HK-2 (cell line): Measurements from ENCODE around the gene ZNHIT2.

Source experiments
- DNase-seq: peaks from one replicate; pipeline ENCODE4 v3.0.0-alpha.2; 2018; ENCODE audit not compliant: unreplicated experiment

Gene ZNHIT2

DNA sequence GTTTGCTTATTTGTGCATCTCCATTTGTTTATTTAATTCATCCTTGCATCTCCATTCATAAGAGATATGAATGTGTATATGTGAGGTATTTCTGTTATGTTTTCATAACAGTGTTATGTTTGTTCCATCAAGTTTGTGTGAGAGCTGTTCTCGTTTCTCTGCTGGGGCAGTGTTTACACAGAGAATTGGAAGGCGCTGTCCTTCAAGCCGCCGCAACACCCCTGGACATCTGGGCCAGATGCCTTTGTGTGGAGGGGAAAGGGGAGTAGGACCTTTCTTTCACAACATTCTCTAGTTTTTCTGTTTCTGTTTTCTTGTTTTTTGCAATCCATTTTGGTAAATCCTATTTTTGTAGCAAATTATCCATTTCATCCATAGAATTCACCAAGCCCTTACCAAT, 12.9 kb downstream of the ZNHIT2 start:
- DNase-seq = no peak

DNA sequence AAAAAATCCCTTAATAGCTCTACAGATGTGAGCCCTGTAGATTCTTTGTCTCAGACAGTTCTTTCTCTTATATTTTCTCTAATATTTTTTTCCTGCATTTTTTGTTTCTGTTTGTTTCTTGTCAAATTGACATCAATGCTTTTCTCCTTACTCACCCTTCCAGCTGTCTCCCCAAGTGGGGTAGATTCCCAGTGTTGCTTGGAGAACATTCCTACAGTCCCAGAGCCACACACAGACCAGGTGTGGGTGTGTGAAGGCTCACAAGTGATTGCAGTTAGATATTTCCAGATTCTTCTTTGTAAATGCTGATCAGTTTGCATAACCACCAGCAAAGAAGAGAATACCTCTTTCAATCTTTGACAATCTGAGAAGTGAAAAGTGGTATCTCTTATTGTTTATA, 14.0 kb downstream of the ZNHIT2 start:
- DNase-seq = no peak

GRCh38 chr11:65102142-65103095, 15.1 kb downstream of the ZNHIT2 start:
- DNase-seq = no peak

GRCh38 chr11:65100674-65101350, 16.7 kb downstream of the ZNHIT2 start:
- DNase-seq = no peak

DNA sequence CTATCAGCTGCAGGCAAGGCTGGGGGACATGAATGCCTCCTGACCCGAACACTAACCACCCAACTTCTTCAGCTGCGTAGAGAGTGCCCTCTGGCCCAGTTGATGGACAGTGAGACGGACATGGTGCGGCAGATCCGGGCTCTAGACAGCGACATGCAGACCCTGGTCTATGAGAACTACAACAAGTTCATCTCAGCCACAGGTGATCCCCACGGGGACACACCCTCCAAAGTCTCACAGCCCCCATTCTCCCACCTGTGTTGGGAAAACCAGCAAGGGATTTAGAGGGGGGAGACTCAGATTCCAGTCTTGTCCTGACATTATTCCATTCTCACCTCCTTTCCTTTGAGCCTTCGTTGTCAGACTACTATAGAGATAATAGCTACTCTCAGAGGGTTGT, 20.6 kb downstream of the ZNHIT2 start:
- DNase-seq = no peak

GRCh38 chr11:65095974-65096806, 21.3 kb downstream of the ZNHIT2 start, which contains the start of gene VPS51:
TSS of gene VPS51 (plus strand) at chr11:65096214. CDS start at chr11:65096251, 37 bp downstream.
- DNase-seq = peak; percentile 72

- no peak for DNase-seq
Observed at GRCh38 chr11:65095427-65095826, 22.1 kb downstream of the ZNHIT2 start.

DNA sequence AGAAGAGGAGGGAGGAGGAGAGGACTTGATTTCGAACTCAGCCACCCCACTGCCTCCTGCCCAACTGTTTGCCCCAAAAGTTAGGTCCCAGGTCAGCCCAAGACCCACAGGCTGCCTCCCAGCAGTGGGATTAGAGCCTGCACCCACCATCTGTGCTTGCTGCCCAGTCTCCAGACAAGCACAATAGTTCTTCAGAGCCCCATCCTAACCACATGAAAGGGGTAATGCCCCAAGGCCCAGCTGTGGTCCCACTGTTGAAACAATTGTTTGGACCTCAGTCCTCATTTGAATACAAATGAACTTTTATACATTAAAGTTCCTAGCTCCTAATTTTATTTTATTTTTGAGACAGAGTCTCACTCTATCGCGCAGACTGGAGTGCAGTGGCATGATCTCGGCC, 26.9 kb downstream of the ZNHIT2 start:
- DNase-seq = no peak

- no peak for DNase-seq
Observed at GRCh38 chr11:65089621-65090020, 27.9 kb downstream of the ZNHIT2 start.

DNA sequence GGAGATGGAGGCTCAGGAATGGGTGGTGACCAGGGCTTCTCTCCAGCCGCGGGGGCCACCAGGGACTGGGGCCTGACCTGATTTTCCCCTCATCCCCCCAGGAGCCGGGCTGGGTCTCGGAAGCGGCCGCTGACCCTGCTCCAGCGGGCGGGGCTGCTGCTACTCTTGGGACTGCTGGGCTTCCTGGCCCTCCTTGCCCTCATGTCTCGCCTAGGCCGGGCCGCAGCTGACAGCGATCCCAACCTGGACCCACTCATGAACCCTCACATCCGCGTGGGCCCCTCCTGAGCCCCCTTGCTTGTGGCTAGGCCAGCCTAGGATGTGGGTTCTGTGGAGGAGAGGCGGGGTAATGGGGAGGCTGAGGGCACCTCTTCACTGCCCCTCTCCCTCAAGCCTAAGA, 29.7 kb downstream of the ZNHIT2 start:
- no peak for DNase-seq

DNA sequence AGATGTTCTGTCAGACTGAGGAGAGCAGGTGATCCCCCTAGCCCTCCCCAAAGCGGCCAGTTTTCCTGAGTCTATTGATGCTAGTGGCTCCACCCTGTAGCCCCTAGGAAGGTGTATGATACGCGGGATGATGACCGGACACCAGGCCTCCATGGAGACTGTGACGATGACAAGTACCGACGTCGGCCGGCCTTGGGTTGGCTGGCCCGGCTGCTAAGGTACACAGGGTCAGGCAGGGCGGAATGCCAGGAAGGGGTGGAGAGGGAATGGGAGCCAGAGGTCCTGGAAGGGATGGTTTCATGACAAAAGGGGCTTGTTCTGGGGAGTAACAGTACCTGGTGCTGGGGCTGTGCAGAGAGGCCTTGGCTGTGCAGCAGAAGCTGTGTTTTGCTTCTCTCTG, 30.3 kb downstream of the ZNHIT2 start:
- no peak for DNase-seq

DNA sequence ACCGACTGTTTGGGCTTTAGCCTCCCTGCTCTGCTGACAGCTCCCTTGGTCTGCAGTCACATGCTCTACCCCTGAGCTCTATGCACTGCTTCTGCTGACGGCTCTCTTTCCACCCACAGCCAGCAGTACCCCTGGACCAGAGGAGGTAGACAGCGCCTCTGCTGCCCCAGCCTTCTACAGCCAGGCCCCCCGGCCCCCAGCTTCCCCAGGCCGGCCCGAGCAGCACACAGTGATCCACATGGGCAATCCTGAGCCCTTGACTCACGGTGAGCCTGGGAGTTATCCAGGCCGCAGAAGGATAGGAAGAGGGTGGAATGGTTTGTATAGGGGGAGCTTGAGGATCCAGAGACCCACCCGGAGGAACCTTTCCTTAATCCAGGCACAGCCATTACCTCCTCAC, 30.7 kb downstream of the ZNHIT2 start:
- DNase-seq = no peak

- DNase-seq = no peak
Observed at GRCh38 chr11:65085446-65085845, 32.1 kb downstream of the ZNHIT2 start.

- no peak for DNase-seq
Observed at GRCh38 chr11:65084598-65085375, 32.7 kb downstream of the ZNHIT2 start.

GRCh38 chr11:65083834-65084597, 33.5 kb downstream of the ZNHIT2 start, which contains the start of the genes CDCA5 and ZFPL1:
TSS of gene CDCA5 (minus strand) at chr11:65084040. CDS start at chr11:65083978, 62 bp downstream.
TSS of gene ZFPL1 (plus strand) at chr11:65084222. CDS start at chr11:65084699, 477 bp downstream.
- peak; percentile 88 for DNase-seq

GRCh38 chr11:65083134-65083833, 34.2 kb downstream of the ZNHIT2 start:
- DNase-seq = no peak

DNA sequence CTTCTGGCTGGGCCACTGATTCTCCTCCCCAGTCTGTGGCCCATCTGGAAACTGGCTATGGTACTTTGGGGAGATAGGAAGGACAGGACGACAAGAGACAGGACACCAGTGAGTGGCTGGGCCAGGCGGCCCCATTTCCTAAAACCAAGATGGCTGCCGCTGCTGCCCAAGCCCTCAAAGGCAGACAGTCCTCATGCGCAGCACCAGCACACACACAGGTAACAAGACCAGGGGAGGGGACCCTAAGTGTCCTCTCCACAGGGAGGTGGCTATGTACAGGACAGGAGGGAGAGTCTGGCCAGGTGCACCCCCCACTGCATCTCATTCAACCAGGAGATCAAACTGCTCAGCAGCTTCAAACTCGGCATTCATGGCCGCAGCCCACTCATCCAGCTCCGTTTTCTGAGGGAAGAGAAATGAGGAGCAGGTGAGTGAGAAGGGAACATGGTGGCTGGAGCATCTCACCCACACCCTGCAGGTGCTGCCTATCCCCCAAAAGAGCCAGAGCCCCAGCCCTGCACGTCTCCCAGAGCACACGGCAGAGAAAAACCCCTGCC, 38.6 kb downstream of the ZNHIT2 start:
- no peak for DNase-seq

- peak; percentile 20 for DNase-seq
Observed at GRCh38 chr11:65078151-65078550, 39.4 kb downstream of the ZNHIT2 start.

DNA sequence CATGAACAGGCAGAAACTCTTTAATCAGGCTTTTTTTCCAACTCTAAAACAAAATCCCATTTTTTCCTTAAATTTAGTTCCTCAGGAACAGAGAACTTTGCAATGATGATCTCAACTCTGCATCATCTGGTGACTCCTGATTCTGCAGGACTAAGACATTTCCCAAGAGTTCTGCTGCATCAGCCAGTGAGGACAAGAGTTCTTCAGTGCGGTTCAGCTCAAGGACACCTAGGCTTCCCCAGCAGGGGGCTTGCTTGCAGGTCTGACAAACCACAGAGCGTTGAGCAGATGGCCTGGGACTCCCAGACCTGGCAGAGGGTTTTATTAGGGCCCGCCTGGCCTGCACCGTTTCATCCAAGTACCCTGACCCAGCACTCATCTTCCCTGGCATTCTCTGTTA, 40.0 kb downstream of the ZNHIT2 start:
- no peak for DNase-seq
